HG03135 (cell line): ENCODE results near the gene CD1B.
"Not testable (repeated sequence)": the region's sequence is repeated elsewhere in the genome, so short reads cannot be mapped to it uniquely, and the experiment has no call there.

Source experiments
- ATAC-seq: cut with Tn5 transposase; IDR thresholded peaks from one replicate; pipeline ENCODE4 v1.9.1; 2021; ENCODE audit warnings: mild to moderate bottlenecking, moderate library complexity; ENCODE audit not compliant: unreplicated experiment

The CD1B gene

DNA sequence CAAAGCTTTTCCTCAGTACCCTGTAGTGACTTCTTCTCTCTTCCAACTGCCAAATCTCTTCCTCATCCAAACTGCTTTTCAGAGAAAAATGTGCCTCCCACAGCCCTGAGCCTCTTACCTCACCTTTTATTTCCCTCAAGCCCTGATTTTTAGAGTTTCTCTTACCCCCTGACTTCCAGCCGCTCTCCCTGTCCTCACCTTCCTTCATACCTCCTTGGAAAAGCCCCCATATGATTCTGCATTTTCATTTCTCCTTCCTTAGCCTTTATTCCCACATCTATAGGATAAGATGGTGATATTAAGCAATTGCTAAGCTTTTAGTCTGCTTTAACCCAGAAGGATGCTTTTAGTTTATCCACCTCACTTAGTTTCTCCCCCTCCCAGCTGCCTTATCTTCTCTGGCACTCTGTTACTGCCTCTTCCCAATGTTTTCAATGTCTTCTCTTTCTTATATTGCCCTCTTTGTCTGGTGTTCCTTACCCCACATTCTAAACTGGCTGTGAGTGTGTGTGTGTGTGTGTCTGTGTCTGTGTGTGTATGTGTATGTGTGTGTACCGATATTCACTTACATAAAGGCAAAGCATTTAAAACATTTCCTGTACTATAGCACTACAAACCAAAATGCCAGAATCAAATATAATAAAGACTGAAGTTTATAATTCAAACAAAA lies at the start of gene CD1B:
Gene CD1B (minus strand): TSS at position 51 of the 670 bp plus-strand sequence. CDS start 108 bp downstream, outside the sequence.
- ATAC-seq, result no peak

DNA sequence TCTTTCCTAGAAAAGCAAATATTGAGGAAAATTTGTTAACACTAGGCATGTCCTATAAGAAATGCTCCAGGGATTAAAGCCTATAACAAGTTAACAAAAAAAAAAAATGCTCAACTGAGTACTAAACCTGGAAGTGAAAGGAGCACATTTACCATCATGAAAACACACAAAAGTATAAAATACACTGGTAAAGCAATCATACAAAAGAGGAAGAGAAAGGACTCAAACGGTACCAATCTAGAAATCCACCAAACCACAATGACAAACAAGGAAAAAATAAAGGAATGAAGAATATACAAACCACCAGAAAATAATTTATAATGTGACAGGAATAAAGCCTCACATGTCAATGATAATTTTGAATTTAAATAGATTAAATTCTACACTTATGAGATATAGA lies 43.5 kb upstream of the CD1B start:
- no peak for ATAC-seq

- not testable (repeated sequence) for ATAC-seq
Measured at GRCh38 chr1:158374101-158374500, 42.8 kb upstream of the CD1B start.

DNA sequence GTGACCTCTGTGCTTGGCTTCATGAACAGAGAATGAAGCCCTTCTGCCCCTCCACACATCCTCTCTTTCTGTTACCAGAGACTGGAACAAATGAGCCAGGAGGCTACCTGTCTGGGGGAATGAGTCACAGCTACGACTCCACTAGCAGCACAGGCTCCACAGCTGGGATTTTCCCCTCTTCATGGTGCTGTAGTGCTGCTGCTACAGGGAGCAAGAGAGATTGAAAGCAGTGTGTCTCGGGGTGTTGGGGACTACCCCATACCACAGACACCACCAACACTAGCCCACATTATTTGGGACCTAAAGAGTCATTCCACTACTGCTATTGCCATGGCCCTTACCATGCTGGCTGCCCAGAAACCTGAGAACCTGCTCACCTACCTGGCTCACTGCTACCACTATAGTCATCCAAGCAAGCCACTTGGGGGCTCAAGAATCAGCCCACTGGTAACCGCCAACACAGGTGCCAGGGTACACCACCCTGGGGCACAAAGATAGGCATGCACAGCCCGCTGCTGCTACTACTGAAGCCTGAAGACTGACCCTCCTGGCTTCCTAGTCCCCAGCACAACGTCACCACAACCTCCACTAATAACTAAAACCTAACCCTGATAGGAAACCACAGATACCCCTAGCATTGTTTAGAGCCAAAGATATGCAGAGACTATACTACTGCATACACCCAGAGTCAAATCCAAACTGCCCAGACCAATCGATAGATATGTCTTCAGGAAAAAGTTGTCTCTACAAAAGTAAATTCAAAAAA lies 40.0 kb upstream of the CD1B start:
- peak; percentile 96 for ATAC-seq

DNA sequence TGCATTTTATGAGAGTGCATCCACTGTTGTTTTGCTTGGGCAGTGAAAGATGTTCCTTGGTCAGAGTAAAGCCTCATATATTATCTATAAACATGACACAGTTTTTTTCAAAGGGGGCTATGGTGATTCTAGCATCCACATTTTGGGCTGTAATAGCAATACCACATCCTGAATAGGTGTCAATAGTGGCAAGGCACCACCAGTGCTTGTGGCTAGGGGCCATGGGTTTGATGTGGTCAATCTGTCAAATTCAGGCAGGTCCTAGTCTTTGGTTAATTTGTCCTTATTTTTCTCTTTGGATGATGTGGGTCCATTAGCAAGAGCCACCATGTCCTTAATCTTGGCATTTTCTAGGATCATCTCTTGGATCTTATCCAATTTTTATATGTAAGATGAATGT lies 35.5 kb upstream of the CD1B start:
- no peak for ATAC-seq

GRCh38 chr1:158362941-158363340 lies 31.6 kb upstream of the CD1B start:
- no peak for ATAC-seq

DNA sequence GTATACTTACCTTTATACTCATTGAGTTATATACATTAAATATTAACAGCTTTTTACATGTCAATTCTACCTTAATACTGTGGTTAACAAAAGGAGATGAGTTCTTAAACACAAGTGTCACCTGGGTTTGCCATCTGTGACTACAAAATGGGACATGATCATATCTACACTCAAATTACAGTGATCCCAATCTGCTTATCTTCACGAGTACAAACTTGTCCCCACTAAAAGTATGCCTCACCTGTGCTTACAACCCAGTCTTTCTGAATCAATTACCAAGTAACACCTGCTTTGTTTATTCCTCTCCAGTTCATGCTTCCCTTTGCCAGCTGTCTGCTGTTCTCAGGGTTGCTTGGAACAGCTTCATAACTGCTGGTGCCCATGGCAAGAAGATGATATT lies 31.2 kb upstream of the CD1B start:
- no peak for ATAC-seq

- ATAC-seq, result no peak
Measured at GRCh38 chr1:158357441-158357840, 26.1 kb upstream of the CD1B start.

GRCh38 chr1:158356616-158357015 lies 25.3 kb upstream of the CD1B start:
- no peak for ATAC-seq

DNA sequence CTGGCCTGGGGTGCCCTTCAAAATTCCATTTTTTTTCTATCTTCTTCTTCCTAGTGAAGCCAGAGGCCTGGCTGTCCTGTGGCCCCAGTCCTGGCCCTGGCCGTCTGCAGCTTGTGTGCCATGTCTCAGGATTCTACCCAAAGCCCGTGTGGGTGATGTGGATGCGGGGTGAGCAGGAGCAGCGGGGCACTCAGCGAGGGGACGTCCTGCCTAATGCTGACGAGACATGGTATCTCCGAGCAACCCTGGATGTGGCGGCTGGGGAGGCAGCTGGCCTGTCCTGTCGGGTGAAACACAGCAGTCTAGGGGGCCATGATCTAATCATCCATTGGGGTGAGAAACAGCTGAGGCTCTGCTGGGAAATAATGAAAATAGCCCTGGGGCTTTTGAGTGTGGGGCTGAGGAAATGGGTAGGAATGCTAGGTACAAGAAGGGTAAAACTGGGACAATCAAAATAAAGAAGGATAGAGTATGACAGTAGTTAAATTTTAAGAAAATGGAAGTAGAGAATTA lies 24.5 kb upstream of the CD1B start:
- no peak for ATAC-seq

DNA sequence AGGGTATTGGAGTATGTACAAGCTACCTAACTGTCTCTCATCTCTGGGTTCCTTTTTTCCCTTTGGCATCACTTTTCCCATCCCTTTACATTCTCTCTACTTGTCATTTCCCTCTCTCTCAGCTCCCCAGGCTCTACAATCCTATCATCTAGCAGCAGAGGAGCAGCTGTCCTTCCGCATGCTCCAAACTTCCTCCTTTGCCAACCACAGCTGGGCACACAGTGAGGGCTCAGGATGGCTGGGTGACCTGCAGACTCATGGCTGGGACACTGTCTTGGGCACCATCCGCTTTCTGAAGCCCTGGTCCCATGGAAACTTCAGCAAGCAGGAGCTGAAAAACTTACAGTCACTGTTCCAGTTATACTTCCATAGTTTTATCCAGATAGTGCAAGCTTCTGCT lies 22.9 kb upstream of the CD1B start:
- no peak for ATAC-seq

DNA sequence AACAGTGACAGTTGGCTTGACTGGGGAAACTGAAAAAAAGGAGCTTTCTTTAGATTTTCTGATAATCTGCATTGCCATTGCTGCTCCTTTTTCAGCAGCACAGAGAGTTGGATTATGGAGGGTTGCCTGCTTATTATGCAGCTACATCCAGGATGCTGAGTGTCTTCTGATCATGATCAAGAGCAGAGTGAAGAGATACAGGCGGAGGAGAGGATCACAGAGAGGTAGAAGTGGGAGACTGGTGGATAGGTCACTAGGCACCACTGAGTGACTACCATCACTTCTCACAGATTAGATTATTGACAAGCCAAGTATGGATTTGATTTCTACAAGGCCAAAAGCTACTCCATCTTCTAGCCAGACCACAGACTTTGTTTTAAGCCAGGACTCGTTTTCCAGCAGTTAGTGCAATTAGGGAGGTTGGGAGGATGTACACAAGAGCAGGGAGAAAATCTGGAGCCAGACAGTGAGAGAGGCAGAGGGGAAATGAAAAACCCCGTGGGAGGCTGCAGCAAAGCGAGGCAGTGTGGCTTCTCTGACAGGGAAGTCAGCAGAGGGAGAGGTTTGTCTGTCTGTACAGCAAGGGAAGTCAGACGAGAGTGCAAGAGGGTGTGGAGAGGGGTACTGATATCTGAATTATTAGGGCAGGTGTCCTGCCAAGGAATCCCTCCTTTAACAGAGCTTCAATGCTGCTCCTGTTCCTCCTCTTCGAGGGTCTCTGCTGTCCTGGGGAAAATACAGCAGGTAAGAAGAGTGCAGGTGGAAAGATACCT lies 22.2 kb upstream of the CD1B start, which contains the start of gene CD1E:
Gene CD1E (plus strand): TSS at position 592 of the 773 bp plus-strand sequence. CDS start 95 bp downstream, at position 687.
- no peak for ATAC-seq

GRCh38 chr1:158348946-158349345 lies 17.6 kb upstream of the CD1B start:
- not testable (repeated sequence) for ATAC-seq

GRCh38 chr1:158336413-158336812 lies 5.1 kb upstream of the CD1B start:
- ATAC-seq, result not testable (repeated sequence)

GRCh38 chr1:158335213-158335532 lies 3.8 kb upstream of the CD1B start:
- ATAC-seq, result no peak

DNA sequence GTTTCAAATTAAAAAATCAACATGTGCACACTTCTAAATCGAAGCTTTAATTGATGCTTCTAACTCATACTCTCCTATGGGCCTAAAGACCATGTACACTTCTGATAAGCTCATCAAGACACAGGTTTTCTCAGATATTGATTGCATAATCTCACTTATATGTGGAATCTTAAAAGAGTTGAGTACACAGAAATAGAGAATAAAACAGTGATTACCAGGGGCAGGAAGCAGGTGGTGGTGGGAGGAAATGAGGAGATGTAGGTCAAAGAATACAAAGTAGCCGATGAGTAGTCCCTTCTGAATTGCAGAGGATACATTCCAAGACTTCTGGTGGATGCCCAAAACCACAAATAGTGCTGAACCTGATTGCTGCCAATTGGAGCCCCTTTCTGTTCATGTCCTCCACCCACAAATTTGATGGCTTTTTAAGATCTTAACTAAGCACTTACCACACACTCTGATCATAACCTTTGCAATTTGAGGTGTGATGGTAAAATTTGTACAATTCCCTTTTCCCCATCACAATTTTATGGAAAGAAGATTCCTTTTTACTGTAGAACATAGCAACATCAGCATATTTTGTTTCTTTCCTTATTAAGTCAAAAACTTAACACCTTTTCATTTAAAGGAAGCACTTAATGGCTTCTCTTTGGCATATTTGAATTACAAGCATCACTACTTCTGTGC lies 3.3 kb upstream of the CD1B start:
- no peak for ATAC-seq

DNA sequence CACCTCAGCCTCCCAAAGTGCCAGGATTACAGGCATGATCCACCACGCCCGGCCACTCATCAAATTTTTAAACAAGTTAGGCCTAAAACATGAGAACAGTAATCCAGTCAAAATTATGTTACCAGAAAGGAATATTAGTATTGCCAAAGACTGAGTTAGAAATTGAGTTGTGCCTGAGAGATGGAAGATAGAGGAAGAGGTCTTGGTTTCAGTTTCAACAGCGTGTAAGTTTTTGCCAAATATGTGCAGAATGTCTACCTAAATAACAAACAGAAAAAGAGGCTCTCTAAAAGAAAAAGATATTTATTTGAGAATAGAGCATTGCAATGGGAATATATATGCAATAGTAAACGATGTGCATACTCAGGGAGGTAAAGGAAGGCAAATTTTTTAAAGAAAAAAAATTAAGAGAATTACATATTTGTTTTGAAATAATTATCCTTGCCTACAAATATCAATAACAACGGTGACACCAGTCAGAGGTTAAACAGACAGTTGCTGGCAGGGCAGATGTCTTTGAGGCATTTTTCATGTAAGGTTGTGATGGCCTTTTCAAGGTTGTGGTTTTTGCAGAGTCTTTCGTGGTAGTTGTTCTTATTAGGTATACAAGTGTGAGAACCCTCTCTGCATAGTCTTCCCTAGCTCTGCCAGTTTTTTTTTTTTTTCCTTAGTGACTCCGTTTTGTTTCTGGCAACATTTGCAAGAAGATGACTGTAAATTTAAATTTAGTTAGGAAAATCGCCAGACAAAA lies 2.2 kb upstream of the CD1B start:
- ATAC-seq, result no peak

DNA sequence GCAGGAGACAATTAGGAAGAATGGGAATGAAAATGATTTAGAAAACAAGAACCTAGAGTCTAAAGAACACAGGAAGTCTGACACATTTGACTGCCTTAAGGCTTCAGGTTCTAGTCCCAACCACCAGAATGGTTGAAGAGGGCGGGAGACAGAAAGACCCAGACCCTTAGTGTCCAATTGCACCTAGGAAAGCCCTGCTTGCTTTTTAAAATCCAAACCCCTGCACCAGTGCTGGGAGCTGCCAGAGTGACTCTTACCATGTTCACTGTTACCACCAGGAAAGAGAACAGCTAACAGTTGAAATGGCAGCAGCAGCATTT lies 265 bp downstream of the CD1B start:
- no peak for ATAC-seq

DNA sequence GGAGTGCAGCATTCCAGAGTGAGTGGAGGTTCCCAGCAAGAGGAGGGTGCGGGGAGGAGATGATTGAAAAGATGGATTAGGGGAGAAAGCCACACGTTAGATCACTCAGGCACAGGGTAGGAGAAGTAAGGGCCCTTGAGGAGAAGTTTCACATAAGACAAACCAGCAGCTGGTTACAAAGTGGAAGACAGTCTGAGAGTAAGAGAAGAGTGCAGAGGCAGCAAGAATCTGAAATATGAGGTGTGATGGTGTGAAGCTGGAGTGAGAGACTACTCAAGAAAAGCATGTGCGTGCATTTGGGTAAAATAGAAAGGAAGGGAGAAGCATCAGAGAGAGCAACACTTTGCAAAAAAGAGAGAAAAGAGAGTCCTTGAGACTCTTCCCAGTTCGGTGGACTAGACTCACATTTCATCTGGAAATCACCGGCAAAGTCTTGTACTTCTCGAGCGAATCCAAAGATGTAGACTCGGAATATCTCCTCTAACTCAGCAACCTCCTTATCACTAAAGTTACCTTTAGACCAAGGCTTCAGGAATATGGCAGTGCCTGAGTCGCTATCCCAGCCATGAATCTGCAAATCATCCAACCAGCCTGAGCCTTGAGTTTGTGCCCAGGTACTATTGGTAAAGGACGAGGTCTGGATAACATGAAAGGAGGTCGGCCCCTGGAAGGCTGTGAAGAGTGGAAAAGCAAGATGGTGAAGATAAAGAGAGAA lies 783 bp downstream of the CD1B start:
- ATAC-seq, result no peak

- no peak for ATAC-seq
Measured at GRCh38 chr1:158329733-158330132, 1.6 kb downstream of the CD1B start.
